ELR (cell line): ENCODE results near the gene ASAP2.
A peak's percentile ranks its signal among the peaks of the same experiment; 100 is the strongest.

Experiments used
- DNase-seq: peaks from one replicate; pipeline ENCODE4 v3.0.0-alpha.2; 2015; ENCODE audit warnings: low read depth

The ASAP2 gene

GRCh38 chr2:9184361-9184760, 22.3 kb upstream of the ASAP2 start:
- no peak for DNase-seq

DNA sequence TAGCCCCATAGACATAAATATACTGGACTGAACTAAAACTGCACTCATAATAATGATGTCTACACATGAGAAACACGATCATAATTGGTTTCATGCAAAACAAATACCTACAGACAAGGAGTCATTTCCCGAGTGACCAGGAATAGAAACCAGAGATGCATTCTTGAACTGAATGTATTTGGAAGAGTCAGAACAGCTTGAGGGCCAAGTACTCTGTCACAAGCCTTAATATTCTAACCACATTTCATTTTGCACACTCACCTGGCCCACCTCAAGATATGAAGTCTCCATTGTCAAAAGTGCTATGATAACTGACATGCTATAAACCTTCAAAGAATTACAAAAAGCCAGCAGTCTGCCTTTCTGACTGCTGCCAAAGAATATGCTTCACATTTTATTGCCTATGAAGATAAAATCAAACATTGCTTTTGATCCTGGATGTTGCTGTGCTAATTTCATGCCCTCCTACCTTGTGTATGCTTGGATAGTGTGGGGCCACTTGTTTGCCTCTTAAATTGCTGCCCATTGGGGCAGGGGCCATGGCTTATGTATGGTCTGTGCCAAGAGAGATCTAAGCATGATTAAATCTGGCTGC, 18.9 kb upstream of the ASAP2 start:
- peak; percentile 24 for DNase-seq

- no peak for DNase-seq
These were observed 17.8 kb upstream of the ASAP2 start for GRCh38 chr2:9188823-9189222.

DNA sequence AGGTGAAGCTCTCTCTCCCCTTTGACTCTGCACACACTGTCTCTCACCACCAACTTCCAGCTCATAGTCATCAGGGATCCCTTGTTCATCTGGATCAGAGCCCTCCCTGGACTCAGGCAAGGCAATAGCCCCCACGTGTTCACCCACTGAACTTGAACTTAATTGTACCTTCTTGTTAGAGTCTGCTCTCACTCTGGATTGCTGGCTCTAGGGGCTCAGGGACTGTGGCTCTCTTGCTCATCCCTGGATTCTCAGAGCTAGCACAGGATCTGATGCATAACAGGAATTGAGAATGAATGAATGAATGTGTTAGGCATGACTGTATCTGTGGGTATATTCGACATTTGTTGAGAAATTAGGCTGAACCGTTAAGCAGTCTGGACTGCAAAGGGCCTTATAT, 16.7 kb upstream of the ASAP2 start:
- peak; percentile 17 for DNase-seq

- peak; percentile 75 for DNase-seq
These were observed 15.6 kb upstream of the ASAP2 start for GRCh38 chr2:9191041-9191481.

DNA sequence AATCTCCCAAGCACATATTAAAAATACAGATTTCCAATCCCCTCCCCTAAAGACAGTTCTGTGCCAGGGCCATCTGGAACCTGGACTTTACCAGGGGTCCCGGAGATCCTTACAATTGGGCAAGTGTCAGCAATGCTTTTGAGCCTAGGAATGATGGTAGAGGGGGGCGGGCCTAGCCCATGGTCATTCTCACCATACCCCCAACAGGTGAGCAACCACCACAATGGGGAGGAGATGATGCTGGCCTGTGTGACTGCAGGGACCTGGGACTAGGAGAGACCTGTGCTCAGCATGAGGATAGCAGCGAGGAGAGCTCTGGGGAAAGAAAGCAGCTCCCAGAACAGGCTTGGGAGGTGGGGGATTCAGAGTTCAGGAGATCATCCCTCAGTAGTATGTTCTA, 13.9 kb upstream of the ASAP2 start:
- no peak for DNase-seq

GRCh38 chr2:9194352-9194751, 12.3 kb upstream of the ASAP2 start:
- DNase-seq: no peak

GRCh38 chr2:9196637-9197036, 10.0 kb upstream of the ASAP2 start:
- DNase-seq: no peak

DNA sequence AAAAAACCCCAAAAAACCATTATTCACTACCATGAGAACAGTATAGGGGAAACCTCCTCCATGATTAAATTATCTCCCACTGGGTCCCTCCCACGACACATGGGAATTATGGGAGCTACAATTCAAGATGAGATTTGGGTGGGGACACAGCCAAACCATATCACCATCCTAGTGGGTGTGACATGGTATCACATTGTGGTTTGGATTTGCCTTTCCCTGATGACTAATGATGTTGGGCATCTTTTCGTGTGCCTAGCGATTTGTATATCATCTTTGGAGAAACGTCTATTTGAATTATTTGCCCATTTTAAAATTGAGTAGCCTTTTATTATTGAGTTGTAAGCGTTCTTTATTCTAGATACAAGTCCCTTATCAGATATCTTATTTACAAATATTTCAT, 8.7 kb upstream of the ASAP2 start:
- DNase-seq: no peak

DNA sequence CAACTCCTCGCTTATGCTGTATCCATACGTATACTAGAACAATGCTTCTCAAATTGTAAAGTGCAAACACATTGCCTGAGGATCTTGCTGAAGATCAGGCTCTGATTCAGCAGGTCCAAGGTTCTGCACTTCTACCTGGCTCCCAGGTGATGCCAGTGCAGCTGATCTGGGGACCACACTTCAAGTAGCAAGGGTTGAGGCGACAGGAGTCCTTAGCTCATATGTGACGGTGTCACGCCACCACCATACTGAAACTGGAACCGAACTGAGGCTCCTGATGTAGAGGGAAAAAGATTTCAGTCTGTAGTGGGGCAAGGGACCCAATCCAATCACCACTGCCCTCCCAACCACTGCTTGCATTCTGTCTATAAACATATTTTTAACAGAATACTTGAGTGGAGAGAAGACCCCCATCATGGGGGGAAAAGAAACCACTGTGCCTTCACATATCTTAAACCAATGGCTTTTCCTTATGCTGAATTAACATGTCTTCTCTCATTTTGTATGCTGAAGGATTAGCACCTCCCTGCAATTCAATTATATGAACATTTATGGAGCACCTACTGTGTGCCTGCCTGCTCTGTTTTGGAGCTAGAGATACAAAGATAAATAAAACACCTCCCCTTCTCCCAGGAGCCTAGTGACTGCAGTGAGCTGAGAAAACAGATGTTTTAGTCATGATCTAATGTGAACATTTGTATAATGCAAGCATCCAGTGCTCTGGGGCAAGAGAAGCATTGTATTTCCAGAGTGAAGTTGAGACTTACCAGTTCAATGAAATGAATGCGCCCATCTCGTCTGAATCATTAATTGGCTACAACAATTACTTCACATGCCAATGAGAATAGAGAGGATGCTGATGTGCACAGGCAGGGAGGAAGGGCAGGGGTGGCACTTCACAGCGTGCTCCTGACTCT, 6.6 kb upstream of the ASAP2 start:
- DNase-seq: peak; percentile 49

GRCh38 chr2:9200633-9201015, 6.0 kb upstream of the ASAP2 start:
- no peak for DNase-seq

DNA sequence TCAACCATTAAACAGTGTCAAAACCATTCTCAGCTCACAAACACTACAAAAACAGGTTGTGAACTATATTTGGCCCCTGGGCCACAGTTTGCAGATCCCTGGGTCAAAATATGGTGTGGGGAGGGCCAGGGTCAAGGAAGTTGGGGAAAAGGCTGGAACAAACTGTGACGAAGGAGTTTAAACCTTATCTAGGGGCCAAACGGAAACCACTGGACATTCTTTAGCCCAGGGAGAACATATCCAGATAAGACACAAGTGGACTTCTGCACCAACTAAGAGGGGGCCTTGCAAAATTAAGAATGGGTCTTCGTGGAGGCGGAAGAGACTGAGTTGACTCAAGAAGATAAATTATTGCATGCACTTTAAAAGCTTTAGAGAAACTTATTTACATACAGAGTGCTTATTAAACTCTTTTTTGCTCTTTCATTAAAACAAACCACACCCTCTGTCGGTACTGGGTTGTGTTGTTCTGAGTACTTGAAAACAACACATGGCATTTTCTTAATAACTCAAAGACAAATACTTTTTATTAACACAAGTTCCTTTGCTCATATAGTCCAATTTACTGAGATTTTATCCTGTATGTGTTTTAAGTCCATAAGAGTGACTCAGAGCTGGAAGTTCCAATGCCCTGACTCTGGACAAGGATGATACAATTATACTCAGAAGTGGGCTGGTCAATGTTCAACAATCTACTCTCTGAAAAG, 5.3 kb upstream of the ASAP2 start:
- peak; percentile 86 for DNase-seq

DNA sequence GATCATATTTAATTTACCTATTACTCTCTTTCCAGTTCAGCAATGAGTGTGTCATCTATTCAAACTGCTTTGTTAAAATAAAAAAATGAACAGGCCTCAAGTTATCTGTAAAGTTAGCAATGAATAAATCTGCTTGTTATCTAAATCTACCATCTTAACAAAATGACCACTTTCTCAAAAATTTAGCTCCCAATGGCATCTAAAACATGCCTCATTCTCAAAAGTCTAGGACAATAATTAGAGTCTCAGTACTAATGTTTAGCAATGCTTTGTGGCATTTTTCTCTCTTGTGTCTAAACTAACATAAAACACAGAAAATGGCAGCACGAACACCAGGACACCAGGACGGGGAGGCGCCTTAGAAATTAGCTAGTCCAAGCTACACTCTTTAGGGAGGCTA, 3.6 kb upstream of the ASAP2 start:
- no peak for DNase-seq

- no peak for DNase-seq
These were observed 2.7 kb upstream of the ASAP2 start for GRCh38 chr2:9203876-9204275.

- DNase-seq: no peak
These were observed 1.7 kb upstream of the ASAP2 start for GRCh38 chr2:9204939-9205338.

DNA sequence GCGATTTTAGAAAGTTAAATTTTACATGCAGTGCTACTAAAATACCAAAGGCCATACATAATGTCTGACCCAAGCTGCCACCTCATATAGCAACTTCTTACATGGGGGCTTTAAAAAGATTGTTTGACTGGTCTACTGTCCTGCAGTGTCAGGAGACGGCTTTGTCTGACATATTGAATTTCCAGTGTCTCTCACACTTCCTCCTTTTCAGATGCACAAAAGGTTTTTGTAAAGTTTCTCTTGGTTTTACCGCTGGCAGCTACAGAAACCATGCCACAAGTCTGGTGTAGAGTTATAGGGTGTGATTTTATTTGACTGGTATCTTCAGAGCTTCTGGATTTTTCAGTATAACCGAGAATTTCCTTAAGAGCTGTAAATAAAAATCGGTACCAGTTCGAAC, 1.1 kb upstream of the ASAP2 start:
- DNase-seq: peak; percentile 13

DNA sequence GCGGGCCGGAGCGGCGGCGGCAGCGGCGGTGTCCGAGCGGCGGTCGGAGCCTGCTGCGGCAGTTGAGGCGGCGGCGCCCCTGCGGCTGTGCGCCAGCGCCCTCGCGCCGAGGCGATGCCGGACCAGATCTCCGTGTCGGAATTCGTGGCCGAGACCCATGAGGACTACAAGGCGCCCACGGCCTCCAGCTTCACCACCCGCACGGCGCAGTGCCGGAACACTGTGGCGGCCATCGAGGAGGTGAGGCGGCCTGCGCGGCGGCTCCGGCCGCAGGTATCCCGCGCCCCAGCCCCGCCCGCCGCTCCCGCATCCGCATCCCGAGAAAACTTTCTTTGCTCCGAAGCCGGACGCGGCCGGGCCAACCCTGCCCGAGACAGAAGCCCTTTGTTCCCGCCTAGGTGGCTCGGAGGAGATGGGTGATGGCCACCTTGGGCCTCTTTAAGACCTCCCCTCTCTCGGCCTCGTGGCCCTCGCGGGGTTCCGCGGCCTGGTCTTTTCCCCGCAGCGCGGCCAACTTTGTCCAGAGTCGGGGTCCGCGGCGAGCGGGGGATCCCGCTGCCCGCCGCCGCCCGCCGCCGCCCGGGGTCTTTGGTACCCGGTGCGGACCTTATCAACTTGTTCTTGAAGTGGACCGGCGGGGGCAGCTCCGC, 504 bp downstream of the ASAP2 start:
- peak; percentile 42 for DNase-seq

DNA sequence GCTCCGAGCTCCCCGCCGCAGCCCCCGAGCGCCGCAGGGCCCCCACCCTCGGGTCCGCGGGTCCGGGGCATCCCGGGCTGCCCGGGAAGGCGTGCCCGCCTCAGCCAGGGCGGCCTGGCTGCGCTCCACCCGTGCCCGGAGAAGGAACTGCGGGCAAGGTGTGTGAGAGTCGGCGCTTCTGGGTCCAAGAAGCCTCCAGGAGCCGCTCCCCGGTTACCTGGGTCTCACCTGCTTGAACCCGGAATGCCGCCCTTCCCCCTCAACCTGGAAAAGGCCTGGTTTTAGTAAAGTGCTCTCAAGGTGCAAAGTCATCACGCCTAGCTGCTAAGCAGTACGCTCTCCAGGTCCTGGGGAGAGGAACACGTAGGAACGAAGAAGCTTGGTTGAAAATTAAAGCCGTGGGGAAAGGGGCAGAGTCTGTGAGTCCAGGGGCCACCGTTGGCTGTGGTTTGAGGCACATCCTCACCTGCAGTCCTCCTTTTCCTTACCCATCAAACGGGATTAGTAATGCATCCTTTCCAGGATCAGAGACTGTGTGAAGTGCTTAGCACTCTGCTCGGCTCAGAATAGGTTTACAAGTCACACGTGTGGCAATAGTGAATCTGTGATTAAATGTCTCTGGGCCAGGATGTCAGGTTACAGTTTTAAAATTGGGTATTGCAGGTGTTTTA, 1.2 kb downstream of the ASAP2 start:
- DNase-seq: peak; percentile 55

DNA sequence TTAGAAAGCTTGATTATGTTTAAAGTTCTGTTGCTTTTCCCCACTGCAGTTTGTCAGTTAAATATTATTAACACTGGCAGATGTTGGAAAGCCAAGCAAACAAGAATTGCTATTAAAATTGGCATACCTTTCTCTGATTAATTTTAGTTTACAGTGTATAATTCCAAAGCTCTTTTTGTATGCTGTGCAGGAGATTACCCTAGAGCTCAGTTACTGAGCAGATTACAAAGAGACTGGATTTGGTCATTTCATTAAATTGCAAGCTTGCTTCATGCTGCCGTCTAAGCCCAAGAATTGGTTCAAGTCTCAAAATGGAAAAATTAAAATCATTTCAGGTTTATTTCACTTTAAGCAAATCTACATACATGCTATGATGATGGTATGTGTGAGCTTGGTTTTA, 2.3 kb downstream of the ASAP2 start:
- peak; percentile 17 for DNase-seq

GRCh38 chr2:9210030-9210429, 3.4 kb downstream of the ASAP2 start:
- DNase-seq: no peak

DNA sequence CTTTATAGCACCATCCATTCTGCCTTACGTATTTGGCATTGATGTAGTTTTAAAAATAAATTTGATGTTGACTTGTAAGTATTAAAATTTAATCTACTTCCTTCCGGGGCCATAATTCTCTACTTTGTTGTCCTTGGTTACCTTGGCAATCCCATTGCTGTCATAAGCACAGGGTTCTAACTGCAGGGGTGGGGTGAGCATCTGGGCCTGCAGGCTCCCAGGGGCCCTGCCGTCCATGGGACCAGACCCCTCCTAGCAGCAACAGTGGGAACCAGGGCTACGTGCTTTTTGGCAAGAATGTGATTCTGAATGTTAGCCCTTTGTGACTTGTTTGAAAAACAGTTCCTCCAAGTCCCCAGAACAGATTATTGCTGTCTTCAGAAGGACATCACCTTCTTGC, 4.9 kb downstream of the ASAP2 start:
- no peak for DNase-seq
